Cardiac septum (tissue), 1 donor: ENCODE measurements around the gene DLG5. TPM values are rescaled to one million over a fixed set of nuclear protein-coding genes. Genes with fewer than 3 reads are reported as not detected.

Source experiments
- DNase-seq: peaks from one replicate; pipeline ENCODE4 v3.0.0-alpha.2; 2020; ENCODE audit warnings: low spot score
- intact Hi-C: fragments of 100-400 bp; cut with DNase I; formaldehyde crosslinking; loops from one replicate; pipeline ENCODE4 v1.14.0; 2022
- long read RNA-seq: library from polyadenylated mRNA; unstranded; transcript quantifications from one replicate; pipeline ENCODE4 v2.0.0, GENCODE V29; 2021
- total RNA-seq: library from RNA; stranded (reverse); fragmentation: NEBNext Ultra II Directional; extraction: Animal tissue kit (Norgen Biotek cat#: 25700); gene quantifications from one replicate; pipeline ENCODE4 v1.2.1, GENCODE V29; 2021
- donor health status: DM: no; HTN: no; CAD: no.

Gene DLG5, protein sequence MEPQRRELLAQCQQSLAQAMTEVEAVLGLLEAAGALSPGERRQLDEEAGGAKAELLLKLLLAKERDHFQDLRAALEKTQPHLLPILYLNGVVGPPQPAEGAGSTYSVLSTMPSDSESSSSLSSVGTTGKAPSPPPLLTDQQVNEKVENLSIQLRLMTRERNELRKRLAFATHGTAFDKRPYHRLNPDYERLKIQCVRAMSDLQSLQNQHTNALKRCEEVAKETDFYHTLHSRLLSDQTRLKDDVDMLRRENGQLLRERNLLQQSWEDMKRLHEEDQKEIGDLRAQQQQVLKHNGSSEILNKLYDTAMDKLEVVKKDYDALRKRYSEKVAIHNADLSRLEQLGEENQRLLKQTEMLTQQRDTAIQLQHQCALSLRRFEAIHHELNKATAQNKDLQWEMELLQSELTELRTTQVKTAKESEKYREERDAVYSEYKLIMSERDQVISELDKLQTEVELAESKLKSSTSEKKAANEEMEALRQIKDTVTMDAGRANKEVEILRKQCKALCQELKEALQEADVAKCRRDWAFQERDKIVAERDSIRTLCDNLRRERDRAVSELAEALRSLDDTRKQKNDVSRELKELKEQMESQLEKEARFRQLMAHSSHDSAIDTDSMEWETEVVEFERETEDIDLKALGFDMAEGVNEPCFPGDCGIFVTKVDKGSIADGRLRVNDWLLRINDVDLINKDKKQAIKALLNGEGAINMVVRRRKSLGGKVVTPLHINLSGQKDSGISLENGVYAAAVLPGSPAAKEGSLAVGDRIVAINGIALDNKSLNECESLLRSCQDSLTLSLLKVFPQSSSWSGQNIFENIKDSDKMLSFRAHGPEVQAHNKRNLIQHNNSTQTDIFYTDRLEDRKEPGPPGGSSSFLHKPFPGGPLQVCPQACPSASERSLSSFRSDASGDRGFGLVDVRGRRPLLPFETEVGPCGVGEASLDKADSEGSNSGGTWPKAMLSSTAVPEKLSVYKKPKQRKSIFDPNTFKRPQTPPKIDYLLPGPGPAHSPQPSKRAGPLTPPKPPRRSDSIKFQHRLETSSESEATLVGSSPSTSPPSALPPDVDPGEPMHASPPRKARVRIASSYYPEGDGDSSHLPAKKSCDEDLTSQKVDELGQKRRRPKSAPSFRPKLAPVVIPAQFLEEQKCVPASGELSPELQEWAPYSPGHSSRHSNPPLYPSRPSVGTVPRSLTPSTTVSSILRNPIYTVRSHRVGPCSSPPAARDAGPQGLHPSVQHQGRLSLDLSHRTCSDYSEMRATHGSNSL (N-terminal part only)
- total RNA-seq = 19.5 TPM
- long read RNA-seq, full-length matches to known transcripts = 4 of 21 reads
- long read RNA-seq, partial matches to known transcripts = 13 of 21 reads
- long read RNA-seq, other reads (novel, unspliced or antisense) = 4 of 21 reads

DNA sequence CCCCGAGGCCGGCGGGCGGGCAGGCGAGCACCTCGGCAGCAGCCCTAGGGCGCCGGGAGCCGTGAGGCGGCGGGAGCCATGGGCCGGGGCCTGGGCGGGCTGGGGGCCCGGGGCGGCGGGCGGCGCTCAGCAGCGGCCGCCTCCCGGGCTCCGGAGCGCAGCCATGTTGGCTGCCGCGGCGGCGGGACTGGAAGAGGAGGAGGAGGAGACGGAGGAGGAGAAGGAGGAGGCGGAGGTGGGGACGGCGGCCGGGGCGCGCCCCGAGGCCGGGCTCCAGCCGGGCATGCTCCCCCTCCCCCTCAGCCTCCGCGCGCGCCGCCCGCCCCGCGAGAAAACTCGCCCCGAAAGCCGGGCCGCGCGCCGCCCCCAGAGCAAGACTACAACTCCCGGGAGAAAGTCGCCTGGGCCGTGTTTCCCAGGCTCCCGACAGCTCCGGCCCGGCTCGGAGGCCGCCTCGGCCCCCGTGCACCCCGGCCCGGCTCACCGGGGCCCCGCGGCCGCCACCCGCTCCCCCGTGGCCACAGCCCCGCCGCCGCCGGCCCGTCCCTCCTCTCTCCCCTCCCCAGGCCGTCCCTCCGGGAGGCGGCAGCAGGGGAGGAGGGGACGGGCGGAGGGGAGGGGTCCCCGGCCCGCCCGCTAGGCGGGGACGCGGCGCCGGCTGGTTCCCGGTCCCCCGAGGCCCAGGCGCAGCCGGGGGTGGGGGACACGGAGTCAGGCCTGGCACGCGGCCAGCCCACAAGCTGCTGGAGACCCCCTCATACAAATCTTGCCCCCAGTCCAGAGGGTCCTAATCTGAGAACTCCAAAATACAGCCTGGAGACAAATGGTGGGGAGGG, at the start of gene DLG5:
DLG5 (minus strand) TSS at position 190 of the 836 bp plus-strand sequence. CDS start 235 bp downstream, outside the sequence.
- intact Hi-C loops = loop anchor here (5.0 kb wide), 1 partner anchor 46 kb away; no protein-coding TSS in a partner anchor
- no peak for DNase-seq

DNA sequence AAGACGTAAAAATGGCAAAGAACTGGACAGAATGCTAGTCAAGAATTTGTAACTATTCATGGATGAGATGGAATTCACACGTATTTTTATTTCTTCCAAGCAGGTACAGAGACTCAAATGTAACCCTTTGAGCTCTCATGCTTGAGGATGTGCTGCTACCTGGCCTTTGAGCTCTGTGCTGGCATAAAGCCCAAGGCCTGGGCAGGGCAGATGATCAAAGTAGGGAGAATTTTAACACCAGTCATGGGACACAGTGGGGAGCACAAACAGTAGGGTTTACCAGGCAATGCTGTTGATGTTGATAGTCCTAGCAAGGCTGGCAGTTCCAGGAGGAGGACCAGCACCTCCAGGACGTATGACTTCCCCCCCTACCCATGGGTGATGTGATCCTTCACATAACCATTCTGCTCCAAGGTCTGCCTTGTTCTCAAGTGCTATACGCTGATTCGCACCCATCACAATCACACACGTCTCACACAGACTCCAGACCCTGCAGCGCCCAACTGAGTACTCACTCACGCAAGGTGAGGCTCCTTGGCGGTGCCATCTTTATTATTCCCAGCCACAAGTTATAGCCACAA, 48.6 kb upstream of the DLG5 start:
- intact Hi-C loops = no loop called here
- peak; percentile 3 for DNase-seq

DNA sequence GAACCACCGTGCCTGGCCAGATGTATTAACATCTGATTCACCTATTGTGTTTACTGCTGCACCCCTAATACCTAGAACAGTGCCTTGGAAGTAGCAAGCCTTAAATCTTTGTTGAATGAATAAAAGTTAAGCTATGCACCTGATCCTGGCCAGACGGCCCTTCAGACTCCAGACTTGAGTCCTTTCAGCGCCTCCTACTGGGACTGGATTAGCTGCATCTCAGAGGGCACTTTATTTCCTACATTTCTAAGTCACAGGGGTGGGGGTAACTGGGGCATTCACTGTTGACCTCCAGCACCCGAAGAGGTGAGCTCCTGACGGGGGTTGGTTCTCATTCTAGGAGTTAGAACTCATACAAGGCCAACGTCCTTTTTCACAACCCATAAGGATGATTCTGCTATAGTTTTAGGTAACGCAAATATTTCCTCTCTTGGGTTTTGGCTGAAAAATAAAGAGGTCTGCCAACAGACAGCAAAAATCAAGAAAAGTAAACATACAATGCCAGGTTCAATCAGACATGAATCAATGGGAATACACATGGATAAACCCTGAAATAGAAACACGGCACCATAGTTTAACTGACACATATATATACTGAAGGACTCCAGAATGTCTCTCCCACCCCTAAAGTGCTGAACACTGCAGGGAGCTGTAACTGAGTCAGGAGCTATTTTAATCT, 48.0 kb upstream of the DLG5 start:
- DNase-seq = peak; percentile 9
- intact Hi-C loops = loop anchor here (5.0 kb wide), 2 partner anchors 47 to 127 kb away; partner anchors contain the start of gene DLG5

DNA sequence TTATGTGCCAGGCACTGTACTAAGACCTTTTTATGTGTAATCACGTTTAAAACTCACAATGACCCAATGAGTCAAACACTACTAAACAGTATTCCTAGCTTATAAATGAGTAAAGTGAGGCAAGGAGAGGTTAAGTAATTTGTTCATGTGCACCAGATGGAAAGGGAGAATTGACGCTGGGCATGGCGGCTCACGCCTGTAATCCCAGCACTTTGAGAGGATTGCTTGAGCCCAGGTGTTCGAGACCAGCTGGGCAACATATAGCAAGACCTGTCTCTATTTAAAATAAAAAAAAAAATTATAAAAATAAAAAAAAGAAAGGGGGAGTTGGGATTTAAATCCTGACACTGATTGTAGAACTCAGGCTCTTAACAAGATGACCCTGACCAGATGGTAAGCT, 46.7 kb upstream of the DLG5 start:
- intact Hi-C loops = loop anchor here (5.0 kb wide), 2 partner anchors 46 to 126 kb away; partner anchors contain the start of gene DLG5

DNA sequence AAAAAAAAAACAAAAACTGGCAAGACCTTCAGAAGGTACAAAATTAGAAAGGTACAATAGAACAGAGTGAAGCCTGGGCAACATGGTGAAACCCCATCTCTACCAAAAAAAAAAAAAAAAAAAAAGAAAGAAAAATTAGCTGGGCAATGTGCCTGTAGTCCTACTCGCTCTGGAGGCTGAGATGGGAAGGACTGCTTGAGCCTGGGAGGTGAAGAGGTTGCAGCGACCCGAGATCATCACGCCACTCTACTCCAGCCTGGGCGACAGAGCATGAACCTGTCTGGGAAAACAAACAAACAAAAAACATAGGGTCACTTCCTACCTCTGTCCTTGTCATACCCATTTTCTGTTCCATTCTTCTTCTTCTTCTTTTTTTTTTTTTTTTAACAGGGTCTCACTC, 45.6 kb upstream of the DLG5 start:
- intact Hi-C loops = loop anchor here (5.0 kb wide), 2 partner anchors 45 to 125 kb away; partner anchors contain the start of gene DLG5
- DNase-seq = no peak

More for the DNA sequence above, 46.7 kb upstream of the DLG5 start:
- no peak for DNase-seq

DNA sequence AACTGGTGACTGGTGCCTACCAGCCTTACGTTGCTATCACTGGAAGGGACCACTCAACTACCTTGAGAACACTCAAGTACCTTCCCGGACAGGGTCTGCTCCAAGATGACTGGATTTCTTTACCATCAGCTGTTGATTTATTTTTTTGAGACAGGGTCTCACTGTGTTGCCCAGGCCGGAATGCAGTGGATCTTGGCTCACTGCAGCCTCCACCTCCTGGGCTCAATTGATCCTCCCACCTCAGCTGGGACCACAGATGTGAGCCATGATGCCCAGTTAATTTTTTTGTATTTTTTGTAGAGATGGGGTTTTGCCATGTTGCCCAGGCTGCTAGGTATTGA, 45.2 kb upstream of the DLG5 start:
- intact Hi-C loops = loop anchor here (5.0 kb wide), 2 partner anchors 44 to 124 kb away; partner anchors contain the start of gene DLG5
- no peak for DNase-seq

DNA sequence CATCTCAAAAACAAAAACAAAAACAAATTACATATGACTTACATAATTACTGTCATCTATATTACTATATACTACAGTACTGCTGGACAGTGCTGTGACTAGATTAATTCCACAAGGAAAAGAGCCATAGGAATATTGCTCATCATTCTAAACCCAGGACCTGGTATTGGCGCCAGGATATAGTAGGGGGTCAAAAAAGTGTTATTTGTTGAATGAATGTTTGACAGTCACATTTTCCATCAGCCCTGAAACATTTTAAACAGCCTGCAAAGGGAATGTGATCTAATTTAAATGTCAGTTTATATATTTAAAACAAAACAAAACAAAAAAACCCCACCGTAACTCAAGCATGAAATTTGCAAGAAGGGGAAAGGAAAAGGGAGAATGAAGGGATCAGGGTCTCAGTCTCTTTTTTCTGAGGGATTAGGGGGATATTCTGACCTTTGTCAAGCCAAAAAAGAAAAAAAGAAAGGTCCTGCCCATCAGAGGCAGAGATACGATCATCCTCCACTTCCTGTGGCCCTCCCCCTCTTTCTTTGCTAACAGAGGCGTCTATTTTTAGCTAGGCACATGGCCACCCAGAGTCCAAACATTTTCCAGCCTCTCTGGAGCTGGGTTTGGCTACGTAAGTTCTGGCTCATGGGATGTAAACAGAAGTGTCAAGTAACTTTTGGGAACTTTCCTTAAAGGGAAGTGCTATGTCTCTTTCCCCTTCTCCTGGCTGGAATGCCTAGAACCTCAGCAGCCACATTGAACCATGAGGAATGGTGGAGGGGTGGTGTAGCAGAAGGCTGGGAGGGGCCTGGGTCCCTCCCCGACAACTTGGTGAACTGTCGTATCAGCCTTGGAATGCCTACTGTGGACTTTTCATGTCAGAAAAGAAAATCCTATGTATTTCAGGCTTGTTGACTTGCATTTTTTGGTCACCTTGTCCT, 44.6 kb upstream of the DLG5 start:
- no peak for DNase-seq
- intact Hi-C loops = loop anchor here (5.0 kb wide), 2 partner anchors 44 to 124 kb away; partner anchors contain the start of gene DLG5

DNA sequence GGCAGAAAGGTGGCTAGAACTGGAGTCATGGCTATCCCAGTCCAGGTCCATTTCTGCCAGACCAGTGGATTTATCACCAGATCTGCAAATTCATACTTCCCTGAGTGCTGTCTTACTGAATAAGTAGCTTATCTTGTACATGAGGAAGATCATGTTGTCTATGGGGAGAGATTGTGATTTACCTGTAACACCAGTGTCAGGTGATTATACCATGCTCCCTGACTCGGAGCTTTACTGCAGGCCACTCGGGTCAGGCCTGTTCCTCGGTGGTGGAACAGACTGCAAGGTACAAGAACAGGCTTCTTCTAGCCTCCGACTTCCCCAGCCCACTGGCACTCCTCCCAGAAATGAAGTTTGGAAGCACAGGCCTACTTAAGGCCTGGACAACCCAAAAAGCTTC, 42.6 kb upstream of the DLG5 start:
- DNase-seq = no peak
- intact Hi-C loops = no loop called here

DNA sequence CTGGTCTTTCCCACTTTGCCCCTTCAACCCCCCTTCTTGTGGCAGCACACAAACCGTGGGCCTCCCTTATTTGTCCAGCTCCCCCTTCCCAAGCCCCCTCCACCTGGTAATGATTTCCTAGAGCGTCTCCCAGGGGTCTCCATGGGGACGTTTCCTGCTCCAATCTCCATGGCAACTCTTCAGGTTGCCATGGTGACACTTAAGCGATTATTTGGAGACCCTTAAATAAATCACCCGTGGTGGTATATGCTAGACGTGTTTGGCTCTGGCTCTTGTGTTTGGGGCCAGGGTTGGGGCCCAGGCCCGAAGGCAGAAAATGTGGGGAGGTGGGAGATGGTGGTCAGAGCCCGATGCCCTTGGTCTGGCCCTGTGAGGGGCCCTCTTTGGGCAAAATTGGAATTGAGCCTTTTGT, 41.1 kb upstream of the DLG5 start:
- DNase-seq = no peak
- intact Hi-C loops = no loop called here

DNA sequence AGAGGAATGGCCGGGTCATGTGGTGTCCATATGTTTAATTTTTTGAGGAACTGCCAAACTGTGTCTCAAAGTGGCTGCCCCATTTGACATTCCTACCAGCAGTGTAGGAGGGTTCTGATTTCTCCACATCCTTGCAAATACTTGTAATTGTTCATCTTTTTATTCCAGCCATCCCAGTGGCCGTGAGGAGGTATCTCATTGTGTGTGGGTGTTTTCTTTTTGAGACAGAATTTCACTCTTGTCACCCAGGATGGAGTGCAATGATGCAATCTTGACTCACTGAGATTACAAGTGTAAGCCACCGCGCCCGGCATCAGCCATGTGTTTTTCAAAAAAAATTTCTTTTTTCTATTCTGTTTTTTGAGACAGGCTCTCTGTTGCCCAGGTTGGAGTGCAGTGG, 38.7 kb upstream of the DLG5 start:
- DNase-seq = no peak
- intact Hi-C loops = no loop called here

DNA sequence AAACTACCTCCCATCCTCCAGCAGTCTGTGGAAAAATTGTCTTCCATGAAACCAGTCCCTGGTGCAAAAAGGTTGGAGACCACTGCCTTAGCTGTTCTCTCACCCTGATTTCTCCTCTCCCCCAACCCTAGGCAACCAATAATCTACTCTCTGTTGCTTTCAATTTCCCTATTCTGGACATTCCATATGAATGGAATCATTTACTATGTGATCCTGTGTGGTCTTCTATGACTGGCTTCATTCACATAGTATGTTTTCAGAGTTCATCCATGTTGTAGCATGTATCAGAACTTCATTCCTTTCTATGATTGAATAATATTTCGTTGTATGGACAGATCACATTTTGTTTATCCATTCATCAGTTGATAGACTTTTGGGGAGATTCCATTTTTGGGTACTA, 38.3 kb upstream of the DLG5 start:
- DNase-seq = no peak
- intact Hi-C loops = no loop called here

DNA sequence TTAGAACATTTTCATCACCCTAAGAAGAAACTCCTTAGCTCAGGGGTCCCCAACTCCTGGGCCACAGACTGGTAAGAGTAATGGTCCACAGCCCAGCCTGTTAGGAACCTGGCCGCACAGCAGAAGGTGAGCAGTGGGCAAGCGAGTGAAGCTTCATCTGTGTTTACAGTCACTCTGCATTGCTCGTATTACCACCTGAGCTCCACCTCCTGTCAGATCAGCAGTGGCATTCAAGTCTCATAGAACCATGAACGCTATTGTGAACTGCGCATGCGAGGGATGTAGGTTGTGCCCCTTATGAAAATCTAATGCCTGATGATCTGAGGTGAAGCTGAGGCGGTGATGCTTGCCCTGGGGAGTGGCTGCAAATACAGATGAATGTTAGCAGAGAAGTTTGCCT, 37.3 kb upstream of the DLG5 start:
- no peak for DNase-seq
- intact Hi-C loops = no loop called here

DNA sequence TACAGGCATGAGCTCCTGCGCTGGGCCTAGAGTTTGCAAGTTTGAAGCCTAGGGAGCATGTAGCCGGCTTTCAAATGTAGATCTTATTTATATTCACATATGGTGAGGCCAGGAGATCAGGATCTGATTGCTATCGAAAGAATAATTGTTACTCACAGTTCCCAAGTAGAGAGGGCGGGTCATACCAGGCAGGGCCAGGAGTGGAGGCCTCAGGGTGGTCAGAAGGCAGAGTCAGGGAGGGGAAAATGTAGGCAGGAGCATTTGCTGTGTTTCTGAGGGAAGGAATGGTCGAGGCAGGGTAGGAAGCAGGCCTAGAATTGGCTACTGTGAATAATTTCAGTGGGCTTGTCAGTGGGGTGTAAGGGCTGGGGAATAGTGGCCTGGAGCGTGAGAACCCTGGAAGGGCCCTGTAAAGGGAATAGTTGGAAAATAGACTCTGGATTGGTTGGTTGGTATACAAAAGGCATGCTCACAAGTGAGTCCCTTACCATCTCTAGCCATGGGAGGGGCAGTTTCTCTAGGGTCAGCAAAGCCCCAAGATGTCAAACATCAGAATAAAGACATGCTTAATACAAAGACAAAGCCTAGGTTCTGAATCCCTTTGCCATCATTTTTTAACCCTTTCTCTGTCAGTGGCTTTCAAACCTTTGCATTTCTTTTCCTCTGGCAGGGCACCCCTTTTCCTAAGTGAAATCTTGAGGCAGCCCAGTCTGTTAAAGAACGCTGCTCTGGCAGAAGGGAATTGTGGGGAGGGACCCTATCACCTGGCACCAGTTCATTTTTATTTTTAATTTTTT, 36.0 kb upstream of the DLG5 start:
- intact Hi-C loops = no loop called here

DNA sequence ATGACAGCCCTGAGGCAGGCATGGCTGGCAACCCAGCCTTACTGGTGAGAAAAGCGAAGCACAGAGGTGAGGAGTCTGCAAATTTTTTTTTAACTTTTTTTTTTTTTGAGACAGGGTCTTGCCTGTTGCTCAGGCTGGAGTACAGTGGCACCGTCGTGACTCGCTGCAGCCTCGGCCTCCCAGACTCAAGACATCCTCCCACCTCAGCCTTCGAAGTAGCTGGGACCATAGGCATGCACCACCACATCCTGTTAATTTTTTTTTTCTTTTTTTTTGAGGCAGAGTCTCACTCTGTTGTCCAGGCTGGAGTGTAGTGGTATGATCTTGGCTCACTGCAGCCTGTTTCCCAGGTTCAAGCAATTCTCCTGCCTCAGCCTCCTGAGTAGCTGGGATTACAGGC, 35.1 kb upstream of the DLG5 start:
- no peak for DNase-seq
- intact Hi-C loops = no loop called here

More for the DNA sequence above, 36.0 kb upstream of the DLG5 start:
- DNase-seq = no peak

DNA sequence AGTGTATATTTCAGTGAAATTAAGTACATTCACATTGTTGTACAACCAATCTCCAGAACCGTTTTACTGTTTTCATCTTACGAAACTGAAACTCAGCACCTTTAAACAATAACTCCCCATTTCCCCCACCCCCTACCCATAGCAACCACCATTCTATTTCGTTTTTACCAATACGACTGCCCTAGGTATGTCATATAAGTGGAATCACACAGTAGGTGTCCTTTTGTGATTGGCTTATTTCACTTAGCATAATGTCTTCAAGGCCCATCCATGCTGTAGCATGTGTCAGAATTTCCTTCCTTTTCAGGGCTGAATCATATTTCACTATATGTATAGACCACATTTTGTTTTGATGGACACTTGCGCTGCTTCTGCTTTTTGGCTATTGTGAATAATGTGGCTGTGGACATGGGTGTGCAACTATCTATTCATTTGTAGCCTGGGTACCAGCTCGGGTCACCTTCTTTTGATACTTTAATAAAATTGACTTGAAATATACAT, 34.3 kb upstream of the DLG5 start:
- no peak for DNase-seq
- intact Hi-C loops = no loop called here
